ENCODE results near the gene ATF7. TPM values are rescaled to one million over a fixed set of nuclear protein-coding genes. Genes with fewer than 3 reads are reported as not detected.

ATF7 gene
- total and polyA plus RNA-seq, 2 of the 4 experiments (the other 2 are of a cell fraction): 7.0 to 16.3 TPM

DNA sequence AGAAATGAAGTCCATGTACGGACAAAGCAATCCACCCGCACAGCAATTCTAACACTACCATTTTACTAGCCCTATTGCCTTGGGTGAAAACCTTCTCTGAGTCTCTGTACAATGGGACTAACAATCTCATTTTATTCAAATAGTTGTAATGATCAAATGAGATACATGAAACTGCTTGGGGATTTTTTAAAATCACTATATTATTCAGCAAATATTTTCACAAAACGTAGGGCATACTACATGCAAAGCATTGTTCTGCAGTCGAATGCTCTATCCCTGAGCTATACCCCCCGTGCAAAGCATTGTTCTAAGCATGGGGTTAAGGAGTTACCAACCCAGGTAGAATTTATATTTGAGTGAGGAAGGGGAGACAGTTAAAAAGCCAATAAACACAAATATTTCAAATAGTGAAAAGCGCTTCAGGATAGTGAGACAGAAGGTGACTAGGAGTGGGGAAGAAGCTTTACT lies 554 bp upstream of the ATF7 start:
- no peak overlapping the region for H2AK9ac ChIP-seq (replicated peaks; ENCODE audit: low read depth, low read length, poor library complexity)
- no peaks in the 10 kb centered on the region for H3K9me3 ChIP-seq (ENCODE audit: control insufficient read depth, insufficient read depth, low read length)
- peaks cover 3% of the 10 kb centered on the region; the same call in 1 of the 2 replicates for H3K9me1 ChIP-seq (ENCODE audit: insufficient read depth, low read length)
- no peak overlapping the region for H2BK5ac ChIP-seq (ENCODE audit: low read depth, low read length, poor library complexity, severe bottlenecking)
- no peak overlapping the region for H3K4ac ChIP-seq (ENCODE audit: low read depth, low read length)
- H2AK5ac ChIP-seq (ENCODE audit: low read depth, low read length): no peak overlapping the region
- DNase-seq (no peak), ATAC-seq (ENCODE audit: low read depth) (no peak)
- dilution Hi-C loops (cut with HindIII; ENCODE audit: low sequenced_read_pairs, unreplicated experiment) (no loop called here), in situ Hi-C loops (cut with MboI; ENCODE audit: low sequenced_read_pairs) (no loop called here), intact Hi-C loops (cut with micrococcal nuclease) (loop anchor here (1.0 kb wide), 2 partner anchors 50 to 83 kb away; partner anchors contain the start of gene ATP5MC2)
- peaks cover 0 to 33% of the 10 kb centered on the region in 2 experiments for H3K79me1 ChIP-seq (ENCODE audit: low read depth in 1 of 2, low read length in 2 of 2)
- no peak overlapping the region for H3K27ac ChIP-seq (ENCODE audit: insufficient read depth, low read length)
- no peak overlapping the region for H2BK15ac ChIP-seq (ENCODE audit: low read depth, low read length)
- no peak overlapping the region for H3K56ac ChIP-seq (ENCODE audit: extremely low read depth, insufficient read depth, low read length)
- H2BK120ac ChIP-seq (ENCODE audit: low read depth, low read length): no peak overlapping the region
- no peak overlapping the region for H2BK20ac ChIP-seq (ENCODE audit: low read depth, low read length)
- ChIA-PET POLR2A (ENCODE audit: unreplicated experiment) (no interaction called here), CTCF (interaction anchor here (1.6 kb wide), 1 partner anchor 82 kb away, joined by 3 read pairs; no protein-coding TSS in a partner anchor)
- H4K8ac ChIP-seq (ENCODE audit: low read depth in 2 of 2, low read length in 2 of 2): peak overlapping the region in 1 of 2 experiments; percentile 32; a peak in 2 of 4 replicates
- H3K9ac ChIP-seq (ENCODE audit: low read depth, low read length): peak overlapping the region; percentile 26; the same call in 1 of the 2 replicates
- no peak overlapping the region for H4K5ac ChIP-seq (ENCODE audit: low read depth, low read length)
- peaks cover 11% of the 10 kb centered on the region; the same call in 1 of the 2 replicates for H4K20me1 ChIP-seq (ENCODE audit: insufficient read depth, low read length)
- no peak overlapping the region for H3K18ac ChIP-seq (ENCODE audit: low read depth, low read length)
- 0 out of 2 replicates have a peak overlapping the region, but pooled peaks have one; percentile 10 for H3K14ac ChIP-seq (replicated peaks; ENCODE audit: low read depth, low read length)
- no peak overlapping the region for H4K91ac ChIP-seq (ENCODE audit: insufficient read depth, low read depth, low read length)
- H3K4me3 ChIP-seq (ENCODE audit: insufficient read depth, low read depth, low read length): peak overlapping the region; percentile 70
- BruUV-seq (replicated peaks): no TSS peak
- no CpG with 5 or more reads among the region's 6 CpGs for WGBS, 2 experiments (ENCODE audit: extremely low coverage in 2 of 2, insufficient read length in 1 of 2)
- peak overlapping the region; percentile 89 for H3K4me2 ChIP-seq (ENCODE audit: low read depth, low read length)
- H3K27me3 ChIP-seq (ENCODE audit: control insufficient read depth, insufficient read depth, low read length): no peaks in the 10 kb centered on the region; the same call in 1 of the 2 replicates
- no peak overlapping the region for H3K23ac ChIP-seq (ENCODE audit: low read depth, low read length)
- TF ChIP-seq POLR2A (IDR thresholded peaks at IDR 0.05; ENCODE audit: low read depth, low read length) (no peak), NFE2L2 (IDR thresholded peaks at IDR 0.05; ENCODE audit: low read depth, low read length) (no peak), MXI1 (IDR thresholded peaks at IDR 0.05; ENCODE audit: borderline replicate concordance, low read depth, low read length) (no peak), FOS (IDR thresholded peaks at IDR 0.05; ENCODE audit: low read depth, low read length) (no peak), CEBPB (IDR thresholded peaks at IDR 0.05; ENCODE audit: low read depth, low read length) (no peak)
- peaks cover 4% of the 10 kb centered on the region for H3K4me1 ChIP-seq (ENCODE audit: control insufficient read depth, insufficient read depth, low read length)
- H3K36me3 ChIP-seq (ENCODE audit: control insufficient read depth, insufficient read depth, low read length): no peaks in the 10 kb centered on the region
- peak overlapping the region; percentile 98 for H2AFZ ChIP-seq (replicated peaks; ENCODE audit: low read length, poor library complexity)

Data from IMR-90 (cell line).